Left lung (tissue), 10 donors: Measurements from ENCODE around the gene RPGR. TPM values are rescaled to one million over a fixed set of nuclear protein-coding genes. Genes with fewer than 3 reads are reported as not detected.

ENCODE experiments used
- ATAC-seq: fragments of 200-7000 bp; cut with Tn5 transposase; one replicate; pipeline ENCODE4 v1.9.1; 2020; ENCODE audit warnings: moderate library complexity
- DNase-seq, 4 donors: peaks; one replicate each; pipeline ENCODE4 v3.0.0-alpha.2; 2013 to 2020
- H3K27ac ChIP-seq, 2 donors: fragments of 200-600 bp; sonication (generic) in 1 of 2; one replicate each; pipeline versions ENCODE4 v1.5.0 to v1.8.0; 2020 to 2021
- H3K27me3 ChIP-seq, 2 donors: fragments of 200-600 bp; sonication (generic) in 1 of 2; one replicate each; pipeline versions ENCODE4 v1.5.0 to v1.8.0; 2020 to 2021
- H3K36me3 ChIP-seq, 2 donors: fragments of 200-600 bp; sonication (generic) in 1 of 2; one replicate each; pipeline versions ENCODE4 v1.5.0 to v1.8.0; 2020 to 2021
- H3K4me1 ChIP-seq, 2 donors: fragments of 200-600 bp; one replicate each; pipeline ENCODE4 v1.8.0; 2021
- H3K4me3 ChIP-seq, 2 donors: fragments of 200-600 bp; sonication (generic) in 1 of 2; one replicate each; pipeline versions ENCODE4 v1.5.0 to v1.8.0; 2020 to 2021; ENCODE audit warnings: mild to moderate bottlenecking in 1 of 2
- H3K9me3 ChIP-seq, 2 donors: fragments of 200-600 bp; sonication (generic) in 1 of 2; one replicate each; pipeline versions ENCODE4 v1.5.0 to v1.8.0; 2020 to 2021
- CTCF ChIP-seq, 2 donors: fragments of 200-600 bp; sonication (generic) in 1 of 2; IDR thresholded peaks; one replicate each; pipeline versions ENCODE4 v1.5.0 to v1.8.0; 2021; ENCODE audit warnings: antibody characterized with exemption in 2 of 2
- intact Hi-C, 2 donors: fragments of 100-400 bp; cut with DNase I; formaldehyde crosslinking; loops; one replicate each; pipeline versions ENCODE4 v1.11.2 to v1.14.2; 2022
- polyA plus RNA-seq, 6 donors: library from polyadenylated mRNA; unstranded; fragments of 120-200 nt; gene quantifications; one replicate each; pipeline ENCODE4 v1.2.1, GENCODE V29; 2013; ENCODE audit not compliant: insufficient read length in 6 of 6
- total RNA-seq, 2 donors: library from RNA; stranded (reverse); fragmentation: NEBNext Ultra II Directional; extraction: Animal tissue kit (Norgen Biotek cat#: 25700); gene quantifications; one replicate each; pipeline ENCODE4 v1.2.1, GENCODE V29; 2021
- donor health status: DM: no; HTN: yes; CAD: no.
- donor health status: DM: no; HTN: no; CAD: no.

Gene RPGR
- total and polyA plus RNA-seq, 8 donors = 10.6 to 26.2 (median 19.7) TPM

GRCh38 chrX:38240541-38240940 is 86.8 kb downstream of the RPGR start:
- no peaks in the 10 kb centered on the region for H3K36me3 ChIP-seq
- H3K4me1 ChIP-seq = no peaks in the 10 kb centered on the region
- DNase-seq (no peak), ATAC-seq (no peak)
- H3K4me3 ChIP-seq = no peak overlapping the region
- no peak overlapping the region for H3K27ac ChIP-seq
- H3K9me3 ChIP-seq = no peaks in the 10 kb centered on the region
- no peaks in the 10 kb centered on the region for H3K27me3 ChIP-seq
- intact Hi-C loops = no loop called here
- no peak for TF ChIP-seq CTCF (IDR thresholded peaks at IDR 0.05)

GRCh38 chrX:38236901-38237615 is 90.3 kb downstream of the RPGR start:
- no peaks in the 10 kb centered on the region for H3K9me3 ChIP-seq
- H3K4me1 ChIP-seq = no peaks in the 10 kb centered on the region

GRCh38 chrX:38233891-38234667 is 93.2 kb downstream of the RPGR start:
- no peaks in the 10 kb centered on the region for H3K27me3 ChIP-seq
- DNase-seq = no peak
- H3K36me3 ChIP-seq = no peaks in the 10 kb centered on the region
- no peak overlapping the region for H3K4me3 ChIP-seq
- H3K4me1 ChIP-seq = no peaks in the 10 kb centered on the region
- no peak for TF ChIP-seq CTCF (IDR thresholded peaks at IDR 0.05)
- no peak overlapping the region for H3K27ac ChIP-seq
- ATAC-seq = peak; percentile 57
- intact Hi-C loops = no loop called here
- H3K9me3 ChIP-seq = no peaks in the 10 kb centered on the region

More at GRCh38 chrX:38236901-38237615, 90.3 kb downstream of the RPGR start:
- DNase-seq (no peak), ATAC-seq (no peak)
- Histone ChIP-seq H3K27ac (no peak overlapping the region), H3K27me3 (no peaks in the 10 kb centered on the region), H3K36me3 (no peaks in the 10 kb centered on the region), H3K4me3 (no peak overlapping the region)
- intact Hi-C loops = no loop called here
- no peak for TF ChIP-seq CTCF (IDR thresholded peaks at IDR 0.05)

GRCh38 chrX:38232079-38232686 is 95.1 kb downstream of the RPGR start:
- intact Hi-C loops = no loop called here
- H3K27me3 ChIP-seq = no peaks in the 10 kb centered on the region
- no peak for TF ChIP-seq CTCF (IDR thresholded peaks at IDR 0.05)
- H3K36me3 ChIP-seq = no peaks in the 10 kb centered on the region
- H3K27ac ChIP-seq = no peak overlapping the region
- no peaks in the 10 kb centered on the region for H3K9me3 ChIP-seq
- ATAC-seq (no peak), DNase-seq (no peak)
- no peak overlapping the region for H3K4me3 ChIP-seq
- no peaks in the 10 kb centered on the region for H3K4me1 ChIP-seq

GRCh38 chrX:38225093-38225492 is 102.2 kb downstream of the RPGR start:
- peaks cover 7 to 17% of the 10 kb centered on the region in 2 donors for H3K27me3 ChIP-seq
- no peak overlapping the region for H3K27ac ChIP-seq
- H3K4me1 ChIP-seq = no peaks in the 10 kb centered on the region
- H3K36me3 ChIP-seq = no peaks in the 10 kb centered on the region
- DNase-seq (no peak), ATAC-seq (no peak)
- H3K9me3 ChIP-seq = no peaks in the 10 kb centered on the region
- no peak overlapping the region for H3K4me3 ChIP-seq
- intact Hi-C loops = no loop called here
- no peak for TF ChIP-seq CTCF (IDR thresholded peaks at IDR 0.05)
